Colon (tissue), 2 donors: Measurements from ENCODE around the gene ACSM4.
"Not testable (repeated sequence)": the region's sequence is repeated elsewhere in the genome, so short reads cannot be mapped to it uniquely, and the experiment has no call there.

ENCODE experiments used
- FAIRE-seq: peaks from 2 replicates; lab custom pipeline; 2012; peaks lifted over from hg19 to GRCh38; lab: Jason Lieb, UNC
- donor health status: control.
- donor health status: control.

ACSM4 gene, protein sequence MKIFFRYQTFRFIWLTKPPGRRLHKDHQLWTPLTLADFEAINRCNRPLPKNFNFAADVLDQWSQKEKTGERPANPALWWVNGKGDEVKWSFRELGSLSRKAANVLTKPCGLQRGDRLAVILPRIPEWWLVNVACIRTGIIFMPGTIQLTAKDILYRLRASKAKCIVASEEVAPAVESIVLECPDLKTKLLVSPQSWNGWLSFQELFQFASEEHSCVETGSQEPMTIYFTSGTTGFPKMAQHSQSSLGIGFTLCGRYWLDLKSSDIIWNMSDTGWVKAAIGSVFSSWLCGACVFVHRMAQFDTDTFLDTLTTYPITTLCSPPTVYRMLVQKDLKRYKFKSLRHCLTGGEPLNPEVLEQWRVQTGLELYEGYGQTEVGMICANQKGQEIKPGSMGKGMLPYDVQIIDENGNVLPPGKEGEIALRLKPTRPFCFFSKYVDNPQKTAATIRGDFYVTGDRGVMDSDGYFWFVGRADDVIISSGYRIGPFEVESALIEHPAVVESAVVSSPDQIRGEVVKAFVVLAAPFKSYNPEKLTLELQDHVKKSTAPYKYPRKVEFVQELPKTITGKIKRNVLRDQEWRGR

DNA sequence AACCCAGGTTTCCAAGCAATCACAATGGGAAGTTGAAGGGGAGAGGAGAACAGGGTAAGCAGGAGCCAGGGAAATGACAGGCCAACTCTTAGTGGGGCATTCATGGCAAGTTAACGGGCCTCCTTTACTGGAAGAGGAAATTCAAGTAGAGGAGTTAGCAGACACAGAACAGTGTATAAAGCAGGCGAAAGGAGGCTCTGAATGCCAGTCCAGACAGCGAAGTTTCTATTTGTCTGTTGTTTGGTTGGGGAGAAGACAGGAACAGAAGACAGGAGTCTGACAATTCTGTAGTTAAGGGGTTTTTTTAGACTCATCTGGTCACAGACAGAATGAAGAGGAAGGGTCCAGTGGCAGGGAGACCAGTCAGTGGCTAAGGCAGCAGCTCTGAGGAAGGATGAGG lies at the start of gene ACSM4:
ACSM4 (plus strand) TSS at position 301 of the 400 bp plus-strand sequence. CDS start 260 bp downstream, outside the sequence.
- FAIRE-seq: no peak

DNA sequence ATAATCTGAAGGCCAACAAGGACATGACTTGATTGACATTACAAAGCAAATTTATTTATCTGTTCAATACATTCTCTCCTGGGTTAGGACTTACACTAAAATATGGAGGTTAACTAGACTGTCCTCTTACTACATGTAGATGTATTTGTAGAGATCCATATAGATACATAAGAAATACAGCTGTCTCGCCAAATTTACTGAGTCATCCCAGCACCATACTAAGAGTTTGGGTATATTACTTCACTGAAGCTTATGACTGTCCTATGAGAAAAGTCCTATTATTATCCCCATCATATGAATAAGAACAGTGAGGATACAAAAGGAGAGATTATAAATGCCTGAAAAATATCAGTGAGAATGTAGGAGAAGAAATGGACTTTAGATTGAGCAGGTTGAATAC lies 44.8 kb upstream of the ACSM4 start:
- no peak for FAIRE-seq

DNA sequence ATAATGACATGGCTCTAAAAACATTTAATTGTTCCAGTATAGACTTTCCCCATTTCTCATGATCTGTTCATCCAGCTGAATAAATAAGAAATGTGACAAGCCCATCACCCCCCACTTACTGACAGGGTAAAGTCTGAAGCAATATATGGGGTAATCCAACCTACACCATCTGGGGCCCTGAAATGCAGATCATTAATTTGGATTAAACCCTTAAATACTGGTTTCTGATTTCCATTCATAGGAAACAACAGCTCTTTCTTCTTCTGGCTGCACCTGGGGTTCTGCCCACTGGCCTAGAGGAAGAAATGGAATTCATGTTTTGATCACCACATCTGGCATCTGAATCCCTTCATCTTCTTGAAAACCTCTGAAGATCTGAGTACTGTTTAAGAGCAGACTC lies 39.3 kb upstream of the ACSM4 start:
- no peak for FAIRE-seq

GRCh38 chr12:7265251-7265650 lies 38.6 kb upstream of the ACSM4 start:
- no peak for FAIRE-seq

DNA sequence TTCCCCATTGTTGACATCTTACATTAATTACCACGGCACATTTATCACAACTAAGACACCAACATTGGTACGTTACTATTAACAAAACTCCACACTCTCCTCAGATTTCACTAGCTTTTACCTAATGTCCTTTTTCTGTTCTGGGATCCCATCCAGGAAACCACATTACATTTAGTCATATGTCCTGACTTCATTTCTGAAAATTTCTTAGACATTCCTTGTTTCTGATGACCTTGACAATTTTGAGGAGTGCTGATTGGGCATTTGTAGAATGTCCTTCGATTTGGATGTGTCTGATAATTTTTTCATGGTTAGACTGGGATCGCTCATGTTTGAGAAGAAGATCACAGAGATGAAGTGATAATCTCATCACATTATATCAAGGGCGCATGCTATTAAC lies 34.6 kb upstream of the ACSM4 start:
- no peak for FAIRE-seq

DNA sequence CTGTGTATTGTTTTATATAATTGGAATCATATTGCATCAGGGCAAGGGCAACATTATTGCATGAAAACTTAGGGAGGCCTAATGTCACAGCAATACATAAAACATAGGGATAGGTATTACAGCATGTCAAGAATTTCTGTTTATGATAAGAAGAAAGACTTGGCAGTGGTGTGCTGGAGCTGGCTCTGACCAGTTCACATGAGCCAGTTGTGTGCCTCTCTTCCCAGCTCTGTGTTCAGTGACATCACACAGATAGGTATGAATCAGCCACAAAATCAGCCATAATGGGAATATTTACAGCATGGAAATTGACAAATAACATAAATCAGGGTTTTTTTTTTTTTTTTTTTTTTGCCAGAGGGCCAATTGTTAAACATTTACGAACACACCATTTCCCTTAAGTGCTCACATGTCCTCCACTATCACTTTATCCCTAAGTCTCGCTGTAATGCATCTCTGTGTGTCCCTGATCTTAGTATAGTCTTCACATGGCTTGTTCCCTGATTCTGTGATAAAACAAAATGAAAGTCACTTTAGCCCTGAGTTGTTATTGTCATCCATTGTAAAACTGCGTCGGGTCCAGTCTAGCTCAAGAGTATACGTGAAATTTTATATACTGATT lies 31.9 kb upstream of the ACSM4 start:
- FAIRE-seq: no peak

DNA sequence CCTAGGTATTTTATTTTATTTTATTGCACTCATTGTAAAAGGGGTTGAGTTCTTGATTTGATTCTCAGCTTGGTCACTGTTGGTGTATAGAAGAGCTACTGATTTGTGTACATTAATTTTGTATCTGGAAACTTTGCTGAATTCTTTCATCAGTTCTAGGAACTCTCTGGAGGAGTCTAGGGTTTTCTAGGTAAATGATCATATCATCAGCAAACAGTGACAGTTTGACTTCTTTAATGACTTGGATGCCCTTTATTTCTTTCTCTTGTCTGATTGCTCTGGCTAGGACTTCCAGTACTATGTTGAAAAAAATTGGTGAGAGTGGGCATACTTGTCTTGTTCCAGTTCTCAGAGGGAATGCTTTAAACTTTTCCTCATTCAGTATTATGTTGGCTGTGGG lies 28.4 kb upstream of the ACSM4 start:
- FAIRE-seq: not testable (repeated sequence)

DNA sequence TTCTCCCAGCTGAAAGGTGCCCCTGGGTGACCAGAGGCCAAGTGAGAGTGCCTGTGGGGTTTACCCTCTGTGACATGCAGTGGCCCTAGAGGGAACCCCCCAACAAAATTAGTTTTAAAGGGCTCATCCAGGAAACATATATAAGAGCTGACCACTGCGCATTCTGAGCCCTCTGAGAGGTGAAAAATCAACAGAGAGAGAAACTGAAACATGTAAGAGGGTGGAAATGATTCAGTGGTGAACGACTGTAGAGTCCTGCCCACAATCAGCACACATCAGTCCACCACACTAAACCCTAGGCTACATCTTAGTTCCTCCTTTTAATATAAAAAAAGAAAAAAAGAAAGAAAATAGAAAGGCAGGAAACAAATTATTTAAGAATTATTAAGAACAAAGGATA lies 21.0 kb upstream of the ACSM4 start:
- FAIRE-seq: no peak

DNA sequence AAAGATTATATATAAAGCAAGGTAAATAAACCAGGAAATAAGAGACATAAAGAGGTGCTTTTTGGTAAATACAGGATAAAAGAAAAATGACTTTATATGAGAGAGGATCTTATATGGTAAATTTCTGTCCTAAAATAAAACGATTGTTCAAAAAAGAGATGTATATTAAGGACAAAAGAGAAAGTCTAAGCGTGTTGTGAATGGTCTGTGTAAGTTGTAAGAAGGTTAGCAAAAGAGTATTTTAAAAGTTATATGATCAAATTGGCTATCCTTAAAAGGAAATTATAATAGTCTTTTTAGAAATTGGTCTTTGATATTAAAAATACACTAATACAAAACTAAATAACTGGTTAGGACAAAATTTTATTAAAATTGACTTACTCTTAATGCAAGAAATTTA lies 14.1 kb upstream of the ACSM4 start:
- FAIRE-seq: no peak

- not testable (repeated sequence) for FAIRE-seq
Observed at GRCh38 chr12:7290588-7290987, 13.3 kb upstream of the ACSM4 start.

DNA sequence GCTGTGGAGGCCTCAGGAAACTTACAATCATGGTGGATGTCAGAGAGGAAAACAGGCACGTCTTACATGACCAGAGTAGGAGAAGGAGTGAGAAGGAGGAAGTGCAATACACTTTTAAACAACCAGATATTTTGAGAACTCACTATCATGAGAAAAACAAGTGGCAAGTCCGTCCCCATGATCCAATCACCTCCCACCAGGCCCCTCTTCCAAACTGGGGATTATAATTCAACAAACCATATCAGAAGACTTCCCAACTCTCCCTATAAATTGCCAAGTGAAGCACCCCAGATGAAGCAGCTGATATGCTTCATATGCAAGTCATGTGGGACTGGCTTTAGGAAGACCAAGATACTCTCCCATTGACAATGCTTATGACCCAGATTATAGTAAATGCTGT lies 11.6 kb upstream of the ACSM4 start:
- FAIRE-seq: no peak

DNA sequence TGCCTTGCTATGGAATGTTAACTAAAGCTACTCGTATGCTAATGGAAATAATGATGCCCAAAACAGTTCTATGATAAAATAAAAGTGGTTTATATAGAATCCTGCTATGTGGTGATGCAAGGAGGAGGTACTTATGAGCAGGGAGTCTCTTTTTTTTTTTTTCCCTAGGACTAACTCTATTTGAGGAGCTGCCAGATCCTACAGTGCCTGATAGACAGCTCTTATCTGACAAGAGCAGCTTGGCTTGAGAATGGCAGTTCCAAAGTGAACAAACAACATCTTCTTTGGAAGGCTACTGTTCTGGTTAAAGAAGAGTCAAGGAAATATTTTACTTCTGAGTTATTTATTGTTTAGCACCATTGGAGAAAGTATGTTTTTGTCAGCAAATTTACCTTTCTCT lies 10.2 kb upstream of the ACSM4 start:
- no peak for FAIRE-seq

GRCh38 chr12:7295529-7295928 lies 8.3 kb upstream of the ACSM4 start:
- FAIRE-seq: no peak

GRCh38 chr12:7297865-7298264 lies 6.0 kb upstream of the ACSM4 start:
- no peak for FAIRE-seq

DNA sequence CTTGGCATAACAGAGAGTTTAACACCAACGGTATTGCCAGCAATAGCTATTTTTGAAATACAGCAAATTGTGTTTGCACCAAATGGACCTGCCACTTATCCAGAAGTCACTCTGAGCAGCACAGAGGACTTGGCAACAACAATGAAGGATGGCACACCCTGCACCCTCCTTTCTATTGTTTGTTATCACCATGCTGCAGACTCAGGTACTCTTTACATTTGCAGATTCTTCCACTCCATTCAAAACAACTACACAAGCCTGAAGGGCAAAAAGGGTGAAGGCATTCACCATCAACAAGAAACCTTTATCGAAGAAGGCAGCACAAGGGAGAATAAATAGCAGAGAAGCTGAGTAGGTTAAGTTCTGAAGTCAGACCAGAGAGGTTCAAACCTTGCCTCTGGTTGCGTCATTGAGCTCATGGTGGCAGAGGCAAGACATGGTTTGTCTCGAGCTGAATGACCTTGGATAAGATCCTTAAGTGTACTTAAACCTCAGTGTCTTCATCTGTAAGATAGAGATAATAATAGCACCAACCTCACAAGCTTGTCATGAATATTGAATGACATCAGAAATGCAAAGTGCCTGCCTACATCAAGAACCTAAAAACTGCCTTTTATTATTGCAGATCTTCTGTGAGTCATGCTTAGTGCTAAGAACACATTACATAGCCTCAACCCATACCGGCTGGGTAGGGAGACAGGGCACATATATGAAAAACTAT lies 1.4 kb upstream of the ACSM4 start:
- no peak for FAIRE-seq

GRCh38 chr12:7303230-7303629 lies 642 bp upstream of the ACSM4 start:
- no peak for FAIRE-seq

DNA sequence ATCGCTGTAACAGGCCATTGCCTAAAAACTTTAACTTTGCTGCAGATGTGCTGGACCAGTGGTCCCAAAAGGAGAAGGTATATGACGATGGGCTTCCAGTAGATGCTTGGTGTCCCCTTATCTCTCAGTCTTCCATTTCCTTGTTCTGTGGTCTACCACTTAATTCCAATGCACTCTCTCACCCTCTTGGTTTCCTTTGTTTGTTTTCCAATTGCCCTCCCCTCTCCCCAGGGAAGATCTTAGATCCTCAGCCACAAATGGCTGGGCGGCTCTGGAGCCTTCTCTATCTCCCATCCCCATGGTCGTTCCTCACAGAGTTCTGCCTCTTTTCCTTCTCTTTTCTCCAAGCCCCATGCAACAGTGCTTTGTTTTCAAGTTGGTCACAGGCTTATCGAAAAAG lies 584 bp downstream of the ACSM4 start:
- FAIRE-seq: no peak

DNA sequence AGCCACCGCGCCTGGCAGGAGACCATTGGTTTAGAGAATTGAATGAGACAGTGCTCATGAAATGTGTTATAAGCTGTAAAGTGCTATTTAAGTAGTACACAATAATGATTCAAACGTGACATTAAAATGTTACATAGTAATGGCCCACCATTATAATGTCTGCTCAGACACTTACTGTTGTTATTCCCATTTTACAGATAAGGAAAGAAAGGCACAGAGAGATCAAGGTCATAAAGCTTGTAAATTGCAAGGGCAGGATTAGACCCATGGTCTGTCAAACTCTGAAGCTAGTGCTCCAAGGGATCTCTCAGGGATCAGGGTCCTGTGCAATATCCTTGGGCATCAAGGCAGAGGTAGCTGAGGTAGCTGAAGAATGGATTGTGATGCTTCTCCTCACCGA lies 6.2 kb downstream of the ACSM4 start:
- FAIRE-seq: no peak

- no peak for FAIRE-seq
Observed at GRCh38 chr12:7319930-7320329, 16.1 kb downstream of the ACSM4 start.

DNA sequence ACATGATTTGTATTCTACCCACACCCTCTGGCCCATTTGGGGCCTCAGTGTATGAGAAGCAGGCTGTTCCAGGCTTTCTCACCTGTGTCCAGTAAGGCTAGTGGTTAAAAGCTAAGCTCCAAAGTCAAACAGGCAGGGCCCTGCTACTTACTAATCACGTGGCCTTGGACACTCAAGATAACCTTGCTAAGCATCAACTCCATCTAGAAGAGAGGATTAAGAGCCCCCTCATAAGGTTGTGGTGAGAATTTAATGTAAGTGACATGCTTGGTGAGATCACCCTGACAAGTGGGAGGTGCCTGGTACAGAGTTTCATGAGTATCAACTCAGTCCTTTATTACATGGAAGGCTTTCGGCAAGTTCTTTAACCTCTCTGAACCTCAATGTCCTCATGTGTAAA lies 17.8 kb downstream of the ACSM4 start:
- no peak for FAIRE-seq

DNA sequence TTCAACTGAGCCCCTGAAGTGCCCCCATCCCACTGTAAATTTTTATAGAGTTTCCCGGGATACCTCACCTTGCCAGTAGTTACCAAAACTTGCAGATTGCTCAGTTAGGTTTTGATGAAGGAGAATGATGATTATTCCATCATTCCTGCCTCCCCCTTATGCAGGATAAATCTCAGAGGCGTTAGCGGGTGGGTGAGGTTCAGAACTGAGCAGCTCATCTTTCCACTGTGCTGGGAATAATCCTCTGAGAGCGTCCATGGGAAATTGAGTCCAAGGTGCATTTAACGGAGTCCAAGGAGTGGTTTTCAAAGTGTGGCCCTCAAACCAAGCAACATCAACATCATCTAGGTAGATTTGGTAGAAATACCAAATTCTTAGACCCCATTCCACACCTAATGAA lies 18.7 kb downstream of the ACSM4 start:
- FAIRE-seq: no peak

- FAIRE-seq: no peak
Observed at GRCh38 chr12:7324176-7324575, 20.3 kb downstream of the ACSM4 start.

DNA sequence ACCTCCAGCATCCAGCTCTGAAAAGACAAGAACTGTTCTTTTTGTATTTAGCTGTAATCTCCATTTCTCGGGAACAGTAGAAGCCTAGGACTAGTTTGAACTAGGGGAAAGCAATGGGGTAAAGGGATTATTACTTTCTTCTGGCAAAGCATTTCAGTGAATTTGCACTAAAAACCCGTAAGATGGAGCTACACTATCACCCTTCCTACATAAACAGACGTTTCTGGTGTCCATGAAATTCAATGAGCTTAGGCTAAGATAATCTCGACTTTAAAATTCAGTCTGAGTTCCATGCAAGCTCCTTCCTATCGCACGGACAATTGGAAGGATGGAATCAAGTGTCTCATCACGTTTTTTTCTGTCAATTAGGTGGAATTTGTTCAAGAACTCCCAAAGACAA lies 24.0 kb downstream of the ACSM4 start:
- no peak for FAIRE-seq
